Skeletal muscle cell (primary cell): ENCODE data around the gene CCDC197.

Experiments used
- DNase-seq: peaks from one replicate; pipeline ENCODE4 v3.0.0-alpha.2; 2010; ENCODE audit warnings: low read depth
- H3K4me3 ChIP-seq: 2 replicates; pipeline ENCODE4 v1.5.1; 2011; ENCODE audit warnings: low read depth, mild to moderate bottlenecking, control low read depth, low read length, moderate library complexity

The CCDC197 gene

GRCh38 chr14:94036313-94037167, 39.4 kb downstream of the CCDC197 start:
- H3K4me3 ChIP-seq: no peak overlapping the region
- DNase-seq: no peak

DNA sequence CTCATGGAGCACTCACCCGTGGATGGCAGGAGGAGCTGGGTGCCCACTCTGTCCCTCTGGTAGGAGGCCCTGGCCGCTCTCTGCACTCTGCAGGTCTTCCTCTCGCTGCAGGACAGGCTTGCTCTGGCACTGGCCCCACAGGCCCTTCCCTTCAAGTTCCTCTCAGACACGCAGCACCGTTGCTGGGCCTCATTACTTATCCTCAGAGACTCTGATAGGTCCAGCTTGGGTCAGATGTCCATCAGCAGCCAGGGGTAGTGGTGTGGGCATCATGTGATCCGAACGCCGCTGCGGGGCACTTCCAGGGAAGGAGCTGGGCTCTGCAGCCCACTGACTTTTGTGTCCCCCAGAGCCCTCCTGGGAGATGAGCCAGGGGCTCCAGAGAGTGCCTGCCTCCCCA, 40.9 kb downstream of the CCDC197 start:
- DNase-seq: no peak
- H3K4me3 ChIP-seq: no peak overlapping the region

GRCh38 chr14:94038510-94038909, 41.4 kb downstream of the CCDC197 start:
- DNase-seq: no peak
- no peak overlapping the region for H3K4me3 ChIP-seq

- no peak for DNase-seq
- H3K4me3 ChIP-seq: no peak overlapping the region
Observed at GRCh38 chr14:94038921-94039629, 42.0 kb downstream of the CCDC197 start.

- H3K4me3 ChIP-seq: no peak overlapping the region
- DNase-seq: no peak
Observed at GRCh38 chr14:94040247-94040646, 43.1 kb downstream of the CCDC197 start.

DNA sequence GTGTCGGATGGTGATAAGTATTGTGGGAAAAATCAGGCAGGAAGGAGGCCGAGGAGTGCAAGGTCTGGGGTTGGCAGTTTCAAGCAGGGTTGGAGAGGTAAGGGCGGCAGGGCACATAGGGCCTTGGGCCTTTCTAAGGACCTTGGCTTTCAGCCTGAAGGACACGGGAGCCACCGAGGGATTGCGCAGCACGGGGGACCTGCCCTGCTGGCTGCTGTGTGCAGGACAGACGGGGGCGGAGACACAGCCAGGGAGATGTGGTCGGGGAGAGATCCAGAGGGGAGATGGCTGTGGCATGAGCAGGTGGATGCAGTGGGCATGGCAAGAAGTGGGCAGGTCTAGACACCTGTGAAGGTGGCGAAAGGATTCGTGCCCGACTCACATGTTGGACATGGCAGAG, 43.7 kb downstream of the CCDC197 start:
- no peak overlapping the region for H3K4me3 ChIP-seq
- DNase-seq: no peak

GRCh38 chr14:94041551-94042346, 44.6 kb downstream of the CCDC197 start:
- H3K4me3 ChIP-seq: no peak overlapping the region
- DNase-seq: peak; percentile 48

DNA sequence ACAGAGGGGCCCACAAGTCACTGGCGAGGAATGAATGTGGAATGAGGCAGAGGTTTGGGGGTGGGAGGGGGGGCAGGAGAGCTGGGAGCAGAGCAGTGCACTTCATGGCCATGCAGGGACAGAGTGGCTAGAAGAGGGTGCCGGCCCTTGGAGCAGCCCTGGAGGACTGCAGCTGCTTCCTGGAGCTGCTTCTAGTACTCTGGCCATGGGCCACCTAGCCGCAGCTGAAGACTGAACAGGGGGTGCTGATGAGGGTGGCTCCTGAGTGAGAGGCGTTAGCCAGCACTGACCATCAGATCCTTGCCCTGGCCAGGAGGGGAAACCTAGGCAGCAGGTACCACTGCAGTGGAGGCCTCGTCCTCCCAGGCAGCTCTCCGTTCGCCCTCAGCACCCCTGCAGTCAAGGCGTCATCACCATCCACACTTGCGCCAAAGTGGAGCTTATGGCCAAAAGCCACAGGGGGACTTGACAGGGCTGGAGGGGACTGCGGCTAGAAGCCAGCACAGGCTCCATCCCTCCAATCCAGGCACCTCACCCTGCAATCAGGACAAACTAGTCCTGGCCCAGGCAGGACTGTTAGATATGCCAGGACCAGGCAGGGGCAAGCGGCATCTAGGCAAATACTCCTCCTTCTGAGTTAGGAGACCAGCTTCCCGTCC, 45.5 kb downstream of the CCDC197 start:
- no peak for DNase-seq
- no peak overlapping the region for H3K4me3 ChIP-seq

DNA sequence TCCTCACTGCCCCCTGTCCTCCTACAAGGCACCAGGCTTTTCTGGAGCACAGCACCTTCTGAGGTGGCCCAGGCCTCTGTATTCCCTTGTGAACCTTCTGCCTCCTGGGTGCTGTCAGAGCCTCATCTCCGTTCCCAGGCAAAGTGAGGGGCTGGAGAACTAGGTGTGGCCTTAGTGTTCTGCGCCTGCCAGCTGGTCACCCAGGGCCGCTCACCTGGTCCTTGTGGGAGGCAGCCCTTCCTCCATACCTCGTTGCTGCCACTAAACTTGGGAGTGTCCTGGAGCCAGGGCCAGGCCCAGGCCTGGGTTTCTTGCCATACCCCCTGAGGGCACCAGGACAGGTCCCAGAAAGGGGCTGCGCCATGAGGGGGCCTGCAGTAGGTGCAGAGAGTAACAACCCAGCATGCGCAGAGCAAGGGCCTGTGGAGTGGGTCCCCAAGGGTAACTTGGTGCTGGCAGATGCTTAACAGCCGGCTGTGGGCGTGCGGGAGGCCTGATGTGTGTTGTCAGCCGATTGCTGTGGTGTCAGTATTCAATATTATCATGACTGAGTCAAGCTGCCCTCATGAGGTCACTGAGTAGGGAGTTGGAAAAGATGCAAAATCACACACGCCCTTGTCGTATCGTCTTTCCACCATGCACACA, 46.1 kb downstream of the CCDC197 start:
- no peak overlapping the region for H3K4me3 ChIP-seq
- DNase-seq: no peak

GRCh38 chr14:94043756-94044475, 46.8 kb downstream of the CCDC197 start:
- DNase-seq: no peak
- H3K4me3 ChIP-seq: no peak overlapping the region

GRCh38 chr14:94044476-94045091, 47.5 kb downstream of the CCDC197 start:
- DNase-seq: no peak

DNA sequence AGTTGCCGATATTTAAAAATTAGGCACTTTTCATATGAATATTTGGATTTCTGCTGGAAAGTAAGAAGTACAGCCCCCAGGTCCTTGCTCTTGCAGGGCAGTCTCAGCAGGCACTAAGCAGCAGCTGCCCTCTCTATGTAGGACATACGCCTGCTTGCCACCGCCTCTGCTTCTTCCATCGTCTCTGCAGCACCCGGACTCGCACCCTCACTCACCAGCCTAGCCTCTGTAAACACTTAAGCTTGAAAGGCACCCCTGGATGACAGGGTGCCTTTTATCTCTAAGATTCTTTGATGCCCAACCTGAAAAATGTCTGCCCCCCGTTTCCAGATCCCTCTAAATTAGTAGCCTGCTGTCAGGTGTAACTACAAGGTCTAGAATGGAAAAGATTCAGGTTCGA, 48.0 kb downstream of the CCDC197 start:
- no peak overlapping the region for H3K4me3 ChIP-seq
- DNase-seq: no peak

More at GRCh38 chr14:94044476-94045091, 47.5 kb downstream of the CCDC197 start:
- H3K4me3 ChIP-seq: no peak overlapping the region

DNA sequence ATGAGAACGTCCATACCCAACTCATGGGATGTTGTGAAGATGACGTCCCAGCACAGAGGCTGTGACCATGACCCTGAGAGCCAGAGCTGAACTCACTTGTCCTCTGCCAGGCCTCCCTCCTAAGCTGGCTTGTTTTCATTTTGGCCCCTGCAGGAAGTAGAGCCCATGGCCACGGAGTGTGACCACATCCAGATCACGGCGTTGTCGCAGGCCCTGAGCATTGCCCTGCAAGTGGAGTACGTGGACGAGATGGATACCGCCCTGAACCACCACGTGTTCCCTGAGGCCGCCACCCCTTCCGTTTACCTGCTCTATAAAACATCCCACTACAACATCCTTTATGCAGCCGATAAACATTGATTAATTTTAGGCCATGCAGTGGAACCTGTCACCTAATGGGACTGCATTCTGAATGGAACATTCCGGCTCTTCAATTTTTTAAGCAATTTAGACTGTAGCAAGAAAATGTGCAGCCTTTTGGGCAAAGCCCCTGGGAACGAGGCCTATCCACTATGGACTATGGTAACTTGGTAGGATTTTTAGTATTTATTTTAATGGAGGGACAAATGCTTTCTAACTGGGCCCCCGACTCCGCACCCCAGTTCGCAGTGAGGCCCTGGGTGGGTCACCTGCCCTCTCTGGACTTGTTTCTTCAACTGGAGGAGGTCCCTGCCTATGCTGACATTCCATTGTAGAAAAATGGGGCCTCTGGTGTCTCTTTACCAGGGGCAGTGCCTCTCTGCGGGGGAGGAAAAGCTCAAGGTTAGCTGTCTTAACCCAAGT, 48.7 kb downstream of the CCDC197 start:
- no peak for DNase-seq
- H3K4me3 ChIP-seq: no peak overlapping the region

- no peak overlapping the region for H3K4me3 ChIP-seq
- DNase-seq: no peak
Observed at GRCh38 chr14:94046696-94047250, 49.7 kb downstream of the CCDC197 start.

GRCh38 chr14:94047581-94047980, 50.5 kb downstream of the CCDC197 start:
- no peak overlapping the region for H3K4me3 ChIP-seq
- DNase-seq: no peak

GRCh38 chr14:94048691-94049624, 51.9 kb downstream of the CCDC197 start:
- no peak overlapping the region for H3K4me3 ChIP-seq
- DNase-seq: no peak
